Neuronal stem cell (in vitro differentiated cells): ENCODE measurements around the gene NTRK3.

Experiments
- DNase-seq: peaks from one replicate; pipeline ENCODE4 v3.0.0-alpha.2; 2013; ENCODE audit warnings: low spot score
- H2AFZ ChIP-seq: one replicate; pipeline ENCODE4 v1.6.1; 2013; ENCODE audit warnings: mild to moderate bottlenecking, low read length, inconsistent platforms
- H2AK5ac ChIP-seq: 2 replicates; pipeline ENCODE4 v1.6.1; 2013; ENCODE audit warnings: low read depth, mild to moderate bottlenecking, inconsistent platforms, low read length, moderate library complexity, mixed read lengths
- H2BK120ac ChIP-seq: 2 replicates; pipeline ENCODE4 v1.6.1; 2013; ENCODE audit warnings: low read depth, mild to moderate bottlenecking, inconsistent platforms, low read length, moderate library complexity, mixed read lengths
- H2BK12ac ChIP-seq: one replicate; pipeline ENCODE4 v1.6.1; 2013; ENCODE audit warnings: low read length, inconsistent platforms
- H2BK15ac ChIP-seq: 2 replicates; pipeline ENCODE4 v1.6.1; 2013; ENCODE audit warnings: mild to moderate bottlenecking, low read length, inconsistent platforms, mixed read lengths
- H2BK5ac ChIP-seq: one replicate; pipeline ENCODE4 v1.6.1; 2013; ENCODE audit warnings: inconsistent platforms, mild to moderate bottlenecking, low read length, moderate library complexity
- H3K14ac ChIP-seq: one replicate; pipeline ENCODE4 v1.6.1; 2013; ENCODE audit warnings: low read length, inconsistent platforms
- H3K18ac ChIP-seq: 2 replicates; pipeline ENCODE4 v1.6.1; 2013; ENCODE audit warnings: low read length, inconsistent platforms
- H3K23ac ChIP-seq: 2 replicates; pipeline ENCODE4 v1.6.1; 2013; ENCODE audit warnings: low read depth, mild to moderate bottlenecking, mixed read lengths, low read length, inconsistent platforms; ENCODE audit not compliant: poor library complexity
- H3K27ac ChIP-seq: replicated peaks from 3 replicates; pipeline ENCODE4 v1.5.1; 2013; ENCODE audit warnings: low read length, inconsistent platforms
- H3K27me3 ChIP-seq, 3 experiments: 2 replicates each; pipeline ENCODE4 v1.6.1; 2013; ENCODE audit warnings: low read length in 3 of 3, mild to moderate bottlenecking in 2 of 3, inconsistent platforms in 1 of 3, low read depth in 1 of 3, mixed read lengths in 1 of 3, moderate library complexity in 1 of 3; ENCODE audit not compliant: control insufficient read depth in 3 of 3, insufficient read depth in 3 of 3
- H3K36me3 ChIP-seq, 2 donors: replicated peaks in 1 of 2; 2 replicates each; pipeline ENCODE4 v1.6.1; 2013; ENCODE audit warnings: low read length in 2 of 2; ENCODE audit not compliant: control insufficient read depth in 2 of 2, insufficient read depth in 2 of 2
- H3K4ac ChIP-seq: 2 replicates; pipeline ENCODE4 v1.6.1; 2013; ENCODE audit warnings: inconsistent platforms, mild to moderate bottlenecking, low read length, moderate library complexity
- H3K4me1 ChIP-seq, 2 donors: 1 replicate in 1 of 2; 2 replicates in 1 of 2; pipeline ENCODE4 v1.6.1; 2013; ENCODE audit warnings: low read length in 2 of 2, low read depth in 1 of 2; ENCODE audit not compliant: control insufficient read depth in 2 of 2, insufficient read depth in 1 of 2
- H3K4me2 ChIP-seq: one replicate; pipeline ENCODE4 v1.6.1; 2013; ENCODE audit warnings: mild to moderate bottlenecking, low read length, inconsistent platforms; ENCODE audit not compliant: insufficient read depth, poor library complexity, severe bottlenecking
- H3K4me3 ChIP-seq, 2 donors: 2 replicates each; pipeline ENCODE4 v1.5.1; 2013; ENCODE audit warnings: low read length in 2 of 2, mild to moderate bottlenecking in 2 of 2, inconsistent platforms in 1 of 2, moderate library complexity in 1 of 2
- H3K79me1 ChIP-seq: one replicate; pipeline ENCODE4 v1.6.1; 2013; ENCODE audit warnings: low read depth, mild to moderate bottlenecking, inconsistent platforms, low read length, moderate library complexity
- H3K9ac ChIP-seq: one replicate; pipeline ENCODE4 v1.6.1; 2013; ENCODE audit warnings: mild to moderate bottlenecking, low read depth, low read length, inconsistent platforms; ENCODE audit not compliant: poor library complexity
- H3K9me3 ChIP-seq, 2 donors: replicated peaks in 1 of 2; 2 replicates each; pipeline versions ENCODE3 to v1.6.1; 2013; ENCODE audit warnings: low read length in 2 of 2, mild to moderate bottlenecking in 2 of 2, inconsistent platforms in 1 of 2, low read depth in 1 of 2, mixed read lengths in 1 of 2, moderate library complexity in 1 of 2; ENCODE audit not compliant: control insufficient read depth in 2 of 2, insufficient read depth in 1 of 2
- H4K8ac ChIP-seq: one replicate; pipeline ENCODE4 v1.6.1; 2013; ENCODE audit warnings: low read depth, mild to moderate bottlenecking, inconsistent platforms, low read length, moderate library complexity
- H4K91ac ChIP-seq: one replicate; pipeline ENCODE4 v1.6.1; 2013; ENCODE audit warnings: low read length, low read depth, mild to moderate bottlenecking, inconsistent platforms; ENCODE audit not compliant: poor library complexity
- WGBS, 2 donors: extraction: QIAGEN DNeasy Blood & Tissue Kit; methylation state at CpG; one replicate each; pipeline ENCODE4 v1.1.7; 2013; ENCODE audit warnings: missing lambda C conversion rate in 2 of 2, mixed read lengths in 1 of 2; ENCODE audit not compliant: insufficient read length in 2 of 2, insufficient replicate concordance in 1 of 2; ENCODE audit errors: extremely low coverage in 2 of 2; 5-methylcytosine and 5-hydroxymethylcytosine counted together

NTRK3 gene

GRCh38 chr15:88166082-88166993, 90.2 kb downstream of the NTRK3 start:
- Histone ChIP-seq H2BK12ac (no peak overlapping the region), H3K23ac (no peak overlapping the region), H3K9ac (no peak overlapping the region), H3K9me3 (no peaks in the 10 kb centered on the region), H3K4me3 (no peak overlapping the region), H2BK5ac (no peak overlapping the region), H3K27me3 (no peaks in the 10 kb centered on the region), H2BK15ac (no peak overlapping the region), H2AK5ac (no peak overlapping the region), H3K18ac (no peak overlapping the region), H3K79me1 (no peaks in the 10 kb centered on the region), H4K8ac (no peak overlapping the region), H3K27ac (no peak overlapping the region), H3K4me2 (no peak overlapping the region), H3K4me1 (no peaks in the 10 kb centered on the region), H3K14ac (no peak overlapping the region), H2AFZ (no peak overlapping the region), H4K91ac (no peak overlapping the region), H3K4ac (no peak overlapping the region), H2BK120ac (no peak overlapping the region), H3K36me3 (no peaks in the 10 kb centered on the region)
- DNase-seq, result peak; percentile 45
- no CpG with 5 or more reads among the region's 9 CpGs for WGBS, 2 donors

- H2BK5ac ChIP-seq, result no peak overlapping the region
- no peak overlapping the region for H4K8ac ChIP-seq
- no peak overlapping the region for H3K23ac ChIP-seq
- WGBS, 2 donors, result no CpG with 5 or more reads among the region's 2 CpGs
- no peak overlapping the region for H2BK12ac ChIP-seq
- no peaks in the 10 kb centered on the region for H3K36me3 ChIP-seq
- H3K27me3 ChIP-seq, result no peaks in the 10 kb centered on the region
- no peak overlapping the region for H3K27ac ChIP-seq
- no peak overlapping the region for H3K14ac ChIP-seq
- no peak overlapping the region for H3K4me2 ChIP-seq
- no peak overlapping the region for H3K9ac ChIP-seq
- DNase-seq, result no peak
- H2BK15ac ChIP-seq, result no peak overlapping the region
- H3K79me1 ChIP-seq, result no peaks in the 10 kb centered on the region
- no peak overlapping the region for H2BK120ac ChIP-seq
- peaks cover 0 to 2% of the 10 kb centered on the region in 2 donors for H3K4me1 ChIP-seq
- no peaks in the 10 kb centered on the region for H3K9me3 ChIP-seq
- H2AK5ac ChIP-seq, result no peak overlapping the region
- no peak overlapping the region for H3K18ac ChIP-seq
- no peak overlapping the region for H3K4me3 ChIP-seq
- H2AFZ ChIP-seq, result no peak overlapping the region
- no peak overlapping the region for H3K4ac ChIP-seq
- H4K91ac ChIP-seq, result no peak overlapping the region
Observed at GRCh38 chr15:88161636-88162035, 94.9 kb downstream of the NTRK3 start.

- no peak overlapping the region for H3K27ac ChIP-seq
- H3K4me3 ChIP-seq, result no peak overlapping the region
- no peaks in the 10 kb centered on the region for H3K36me3 ChIP-seq
- no peaks in the 10 kb centered on the region for H3K9me3 ChIP-seq
- H3K18ac ChIP-seq, result no peak overlapping the region
- no peak overlapping the region for H3K9ac ChIP-seq
- no peak overlapping the region for H2BK120ac ChIP-seq
- no peak overlapping the region for H2BK15ac ChIP-seq
- H3K4me2 ChIP-seq, result no peak overlapping the region
- DNase-seq, result no peak
- WGBS, 2 donors, result no CpG with 5 or more reads among the region's 2 CpGs
- H3K14ac ChIP-seq, result no peak overlapping the region
- H3K27me3 ChIP-seq, result no peaks in the 10 kb centered on the region
- no peak overlapping the region for H3K23ac ChIP-seq
- no peak overlapping the region for H2AFZ ChIP-seq
- no peak overlapping the region for H2AK5ac ChIP-seq
- H2BK5ac ChIP-seq, result no peak overlapping the region
- H2BK12ac ChIP-seq, result no peak overlapping the region
- no peaks in the 10 kb centered on the region for H3K79me1 ChIP-seq
- H3K4me1 ChIP-seq, result peaks cover 0 to 4% of the 10 kb centered on the region in 2 donors
- H4K91ac ChIP-seq, result no peak overlapping the region
- no peak overlapping the region for H4K8ac ChIP-seq
- no peak overlapping the region for H3K4ac ChIP-seq
Observed at GRCh38 chr15:88155310-88155709, 101.2 kb downstream of the NTRK3 start.

- Histone ChIP-seq H3K4me1 (peaks cover 0 to 4% of the 10 kb centered on the region in 2 donors), H2BK120ac (no peak overlapping the region), H4K8ac (no peak overlapping the region), H3K4me3 (no peak overlapping the region), H3K14ac (no peak overlapping the region), H3K27ac (no peak overlapping the region), H3K4me2 (no peak overlapping the region), H3K4ac (no peak overlapping the region), H3K9ac (no peak overlapping the region), H2AK5ac (no peak overlapping the region), H3K18ac (no peak overlapping the region), H3K36me3 (no peaks in the 10 kb centered on the region), H2BK12ac (no peak overlapping the region), H4K91ac (no peak overlapping the region), H2AFZ (no peak overlapping the region), H2BK5ac (no peak overlapping the region), H3K9me3 (no peaks in the 10 kb centered on the region), H3K23ac (no peak overlapping the region), H3K79me1 (no peaks in the 10 kb centered on the region), H2BK15ac (no peak overlapping the region), H3K27me3 (no peaks in the 10 kb centered on the region)
- no peak for DNase-seq
- WGBS, 2 donors, result no CpG with 5 or more reads among the region's 3 CpGs
Observed at GRCh38 chr15:88152672-88153071, 103.9 kb downstream of the NTRK3 start.
